HG02943 (cell line): Measurements from ENCODE around the gene DCUN1D1.
A peak's percentile ranks its signal among the peaks of the same experiment; 100 is the strongest.

Experiments
- ATAC-seq: cut with Tn5 transposase; IDR thresholded peaks from one replicate; pipeline ENCODE4 v1.9.1; 2021; ENCODE audit warnings: mild to moderate bottlenecking, low read depth, moderate library complexity; ENCODE audit not compliant: unreplicated experiment

Gene DCUN1D1

GRCh38 chr3:182937293-182938051, 42.9 kb downstream of the DCUN1D1 start:
- peak; percentile 79 for ATAC-seq

DNA sequence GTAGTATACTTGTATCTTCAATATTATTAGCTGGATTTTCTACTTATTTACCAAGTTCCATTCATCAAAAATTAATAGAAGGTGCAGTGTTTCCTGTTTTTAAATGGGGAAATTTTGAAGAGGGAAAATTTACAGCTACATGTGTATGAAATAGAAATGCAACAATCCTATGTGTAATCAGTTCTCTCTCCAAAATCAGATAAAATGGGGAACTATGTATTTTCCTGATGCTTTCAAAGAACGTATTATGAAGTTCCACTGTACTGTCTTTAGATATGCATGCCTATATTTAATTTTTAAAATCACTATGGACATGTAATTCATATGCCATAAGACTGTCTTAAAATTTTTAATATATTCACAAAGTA, 43.4 kb downstream of the DCUN1D1 start:
- no peak for ATAC-seq

DNA sequence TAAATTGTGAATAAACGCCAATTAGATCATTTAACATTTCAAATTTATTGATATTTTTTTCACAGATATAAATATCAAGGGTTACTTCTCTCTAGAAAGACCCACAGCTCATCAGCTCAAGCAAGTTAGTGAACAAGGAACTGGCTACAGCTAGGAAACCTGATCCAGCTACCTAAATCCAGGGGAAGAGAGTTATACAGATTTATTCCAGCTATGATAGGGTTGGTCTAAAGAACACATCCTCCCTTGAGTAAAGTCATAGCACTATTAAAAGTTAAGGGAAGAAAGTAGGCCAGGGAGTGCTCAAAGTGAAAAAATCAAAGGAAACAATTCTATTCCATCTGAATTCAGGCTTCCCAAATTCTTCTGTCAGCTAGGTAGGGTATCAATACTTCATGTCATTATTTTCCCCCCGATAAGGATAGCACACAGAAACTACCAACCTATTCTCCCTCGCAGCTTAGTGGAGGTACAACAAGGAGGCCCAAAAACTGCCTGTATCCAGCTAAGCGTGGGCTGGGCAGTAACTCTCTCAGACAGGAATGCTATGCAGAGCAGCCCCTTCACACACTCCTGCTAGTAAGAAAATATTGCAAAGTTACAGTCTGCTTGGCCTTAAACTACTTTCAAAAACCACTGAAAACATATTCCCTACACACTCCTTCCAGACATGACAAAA, 44.0 kb downstream of the DCUN1D1 start:
- ATAC-seq: no peak

- ATAC-seq: no peak
Measured at GRCh38 chr3:182935803-182936202, 44.5 kb downstream of the DCUN1D1 start.

GRCh38 chr3:182925944-182926337, 54.4 kb downstream of the DCUN1D1 start:
- no peak for ATAC-seq

DNA sequence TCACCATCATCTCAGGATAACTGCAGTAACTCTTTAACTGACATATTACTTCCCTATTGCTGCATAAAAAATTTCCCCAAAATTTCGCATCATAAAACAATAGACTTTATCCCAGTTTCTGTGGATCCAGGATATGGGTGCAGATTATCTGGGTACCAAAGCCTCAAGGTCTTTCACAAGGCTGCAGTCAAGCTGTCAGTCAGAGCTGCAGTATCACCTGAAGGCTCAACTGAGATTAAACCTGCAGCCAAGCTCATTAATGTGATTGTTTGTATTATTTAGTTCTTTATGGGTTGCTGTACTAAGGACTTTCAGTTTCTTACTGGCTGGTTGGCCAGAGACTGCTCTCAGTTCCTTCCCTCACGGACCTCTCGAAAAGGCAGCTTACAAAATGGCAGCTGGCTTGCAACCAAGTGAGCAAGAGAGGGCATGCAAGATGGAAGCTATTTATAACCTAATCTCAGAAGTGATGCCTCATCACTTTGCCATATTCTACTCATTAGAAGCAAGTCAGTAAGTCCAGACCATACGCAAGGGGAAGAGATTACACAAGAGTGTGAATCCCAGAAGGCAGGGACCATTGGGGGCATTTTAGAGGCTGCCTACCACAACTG, 54.9 kb downstream of the DCUN1D1 start:
- ATAC-seq: peak; percentile 97

DNA sequence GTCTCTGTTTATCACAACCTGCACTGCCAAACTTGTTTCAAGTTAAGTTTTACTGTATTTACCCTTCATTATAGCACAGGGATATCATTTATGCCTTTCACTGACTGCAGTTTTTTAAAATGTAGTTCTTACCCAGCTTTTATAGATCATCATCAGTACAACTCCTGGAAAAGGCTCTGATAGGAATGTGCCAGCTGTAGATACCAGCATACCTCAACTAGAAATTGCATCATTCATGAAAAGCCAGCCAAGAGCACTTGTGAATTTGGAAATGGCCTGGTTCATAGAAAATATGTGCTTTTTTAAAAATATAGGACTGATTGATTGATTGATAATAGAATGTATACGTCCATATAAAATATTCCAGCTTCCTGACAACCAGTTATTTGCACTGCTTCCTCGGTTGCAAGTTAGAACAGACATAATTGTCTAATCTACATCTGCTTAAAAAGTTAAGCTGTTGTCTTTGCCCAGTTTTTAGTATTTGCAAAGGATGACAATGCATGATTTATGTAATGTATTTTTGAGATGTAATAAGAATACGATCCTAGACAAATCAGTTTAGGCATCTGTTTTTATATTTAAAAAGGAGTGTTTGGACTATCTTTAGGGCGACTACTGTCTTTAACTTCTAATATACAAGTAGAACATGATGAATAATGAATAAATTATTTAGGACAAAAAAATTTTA, 58.5 kb downstream of the DCUN1D1 start:
- ATAC-seq: no peak

DNA sequence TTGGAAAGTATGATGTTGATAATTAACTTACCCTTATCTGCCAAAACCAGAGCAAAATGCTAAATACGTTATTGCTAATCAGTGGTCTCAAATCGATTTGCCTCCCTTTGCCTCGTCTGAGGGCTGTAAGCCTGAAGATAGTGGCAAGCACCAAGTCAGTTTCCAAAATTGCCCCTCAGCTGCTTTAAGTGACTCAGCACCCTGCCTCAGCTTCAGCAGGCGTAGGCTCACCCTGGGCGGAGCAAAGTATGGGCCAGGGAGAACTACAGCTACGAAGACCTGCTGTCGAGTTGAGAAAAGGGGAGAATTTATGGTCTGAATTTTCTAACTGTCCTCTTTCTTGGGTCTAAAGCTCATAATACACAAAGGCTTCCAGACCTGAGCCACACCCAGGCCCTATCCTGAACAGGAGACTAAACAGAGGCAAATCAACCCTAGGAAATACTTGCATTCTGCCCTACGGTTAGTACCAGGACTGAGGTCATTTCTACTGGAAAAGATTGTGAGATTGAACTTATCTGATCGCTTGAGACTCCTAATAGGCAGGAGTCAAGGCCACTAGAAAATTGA, 59.7 kb downstream of the DCUN1D1 start:
- no peak for ATAC-seq

- ATAC-seq: no peak
Measured at GRCh38 chr3:182919866-182920357, 60.4 kb downstream of the DCUN1D1 start.

GRCh38 chr3:182917134-182917533, 63.2 kb downstream of the DCUN1D1 start:
- no peak for ATAC-seq

DNA sequence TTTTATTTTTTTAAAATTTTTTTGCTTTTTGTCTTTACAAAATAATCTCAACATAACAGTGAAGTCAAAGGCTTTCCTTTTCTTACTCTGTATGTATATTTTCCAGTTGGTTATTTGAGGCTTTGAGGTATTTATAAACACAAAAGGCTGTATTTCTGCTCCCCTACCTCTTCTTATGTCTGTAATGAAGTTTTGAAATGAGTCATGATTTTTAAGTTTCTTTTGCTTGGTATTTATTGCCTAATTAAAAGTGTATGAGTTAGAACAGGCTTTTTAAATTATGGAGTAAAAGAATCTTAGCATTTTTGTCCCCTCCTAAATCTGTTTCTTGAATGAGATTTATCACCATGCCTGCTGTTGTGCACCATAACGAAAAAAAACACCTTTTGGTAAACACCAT, 66.0 kb downstream of the DCUN1D1 start:
- ATAC-seq: no peak

DNA sequence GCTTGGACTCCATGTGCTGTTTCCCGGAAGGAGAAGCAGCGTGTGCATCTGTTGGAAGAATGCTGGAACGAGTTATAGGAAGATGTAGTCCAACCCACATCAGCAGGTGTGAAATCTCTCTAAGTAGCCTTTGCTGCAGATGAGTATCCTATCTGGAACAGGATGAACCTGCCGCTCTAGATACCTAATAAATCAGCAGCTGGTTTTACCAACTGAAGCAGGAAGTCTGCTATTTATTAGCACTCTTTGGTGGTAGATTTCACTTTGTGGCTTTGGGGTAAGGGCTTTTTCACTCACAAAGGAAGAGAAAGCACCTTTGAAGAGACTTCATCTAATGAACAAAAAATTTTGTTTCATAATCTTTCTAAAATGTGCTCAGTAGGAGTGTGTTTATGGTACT, 66.4 kb downstream of the DCUN1D1 start:
- peak; percentile 94 for ATAC-seq

DNA sequence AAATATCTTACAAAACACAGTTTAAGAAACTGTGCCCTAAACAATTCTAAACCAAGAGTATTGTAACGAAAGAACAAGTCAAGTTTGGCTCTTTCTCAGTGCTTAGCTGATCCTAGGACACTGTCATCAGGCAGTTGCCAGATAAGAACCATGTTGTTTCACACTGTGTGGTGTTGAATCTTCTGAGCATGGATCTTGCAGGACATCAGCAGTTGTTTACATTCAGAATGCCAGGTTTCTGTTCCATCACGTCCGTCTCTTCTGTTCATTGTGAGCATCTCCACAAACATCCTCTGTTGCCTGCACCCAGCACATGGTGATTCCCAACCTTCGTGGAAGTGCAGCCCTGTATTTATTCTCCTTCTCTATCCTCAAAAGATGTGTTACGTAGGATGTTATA, 67.9 kb downstream of the DCUN1D1 start:
- no peak for ATAC-seq

DNA sequence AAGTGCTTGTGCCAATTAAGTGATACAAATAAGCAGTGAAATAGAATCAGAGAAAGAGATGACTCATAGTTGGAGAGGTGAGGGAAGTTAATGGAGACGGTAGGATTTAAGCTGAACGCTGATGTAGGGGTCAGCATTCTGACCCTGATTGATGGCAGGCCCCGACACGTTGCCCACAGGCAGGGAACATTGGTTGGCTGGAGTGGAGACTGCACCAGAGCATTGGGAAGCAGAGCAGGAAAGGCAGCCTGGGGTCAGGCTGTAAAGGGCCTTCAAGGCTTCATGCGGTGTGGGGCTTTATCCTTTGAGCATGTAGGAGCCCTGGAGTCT, 68.6 kb downstream of the DCUN1D1 start:
- ATAC-seq: no peak

DNA sequence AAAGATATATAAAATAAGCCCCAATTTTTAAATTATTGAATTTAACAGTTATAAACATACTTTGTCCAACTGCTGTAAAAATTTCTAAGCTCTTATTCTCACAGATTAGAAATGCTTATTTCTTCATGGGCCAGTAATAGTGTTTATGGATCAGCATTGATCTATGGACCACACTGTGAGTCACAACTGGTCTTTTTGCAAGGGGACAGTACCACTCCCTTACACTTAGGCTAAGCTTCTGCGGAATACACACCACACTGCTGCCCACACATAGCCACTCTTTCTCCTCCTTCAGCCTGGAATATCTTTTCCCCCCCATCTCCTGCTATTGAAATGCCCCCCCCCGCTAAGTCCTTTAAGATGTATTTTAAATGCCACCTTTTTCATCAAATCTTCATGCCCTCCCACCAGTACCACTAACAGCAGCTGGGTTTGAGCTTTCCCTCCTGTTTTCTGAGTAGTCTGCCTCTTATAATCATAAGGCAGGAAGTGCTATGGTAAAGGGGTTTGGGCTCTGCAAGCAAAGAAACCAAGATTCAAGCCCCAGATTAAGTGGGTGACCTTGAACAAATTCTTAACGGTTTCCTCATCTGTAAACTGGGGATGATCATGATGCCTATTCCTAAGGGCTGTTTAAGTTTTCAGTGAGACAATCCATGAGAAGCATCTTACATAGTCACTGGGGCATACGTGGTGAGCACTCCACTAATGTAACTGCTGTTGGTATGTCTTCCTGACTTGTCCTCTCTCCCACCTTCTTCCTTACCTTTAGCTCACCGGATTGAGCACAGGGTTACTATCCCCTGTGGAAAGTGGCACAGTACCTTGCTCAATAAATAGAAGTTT, 69.2 kb downstream of the DCUN1D1 start:
- no peak for ATAC-seq

DNA sequence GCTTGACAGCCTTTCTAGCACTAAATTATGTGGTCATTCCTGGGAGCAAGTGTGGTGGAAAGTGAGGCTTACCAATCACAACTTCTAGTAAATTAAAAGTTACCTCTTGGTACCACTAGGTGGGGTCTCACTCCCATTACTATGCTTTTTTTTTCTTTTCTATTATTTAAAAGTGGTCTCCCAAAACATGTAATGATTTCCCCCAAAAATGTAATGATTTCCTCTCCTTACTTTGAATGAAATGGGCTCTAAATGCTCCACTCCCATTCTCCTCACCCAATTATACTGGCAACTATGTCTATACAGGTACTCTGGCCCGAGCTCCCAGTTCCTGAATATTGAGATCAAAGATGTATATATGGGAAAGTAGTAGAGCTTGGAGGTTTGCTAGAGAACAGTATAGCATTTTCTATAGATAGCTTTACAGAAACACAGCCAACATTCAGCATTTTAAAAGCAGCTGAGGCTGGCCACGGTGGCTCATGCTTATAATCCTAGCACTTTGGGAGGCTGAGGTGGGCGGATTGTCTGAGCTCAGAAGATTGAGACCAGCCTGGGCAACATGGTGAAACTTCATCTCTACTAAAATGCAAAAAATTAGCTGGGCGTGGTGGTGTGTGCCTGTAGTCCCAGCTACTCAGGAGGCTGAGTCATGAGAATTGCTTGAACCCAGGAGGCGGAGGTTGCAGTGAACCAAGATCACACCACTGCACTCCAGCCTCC, 70.9 kb downstream of the DCUN1D1 start:
- no peak for ATAC-seq

DNA sequence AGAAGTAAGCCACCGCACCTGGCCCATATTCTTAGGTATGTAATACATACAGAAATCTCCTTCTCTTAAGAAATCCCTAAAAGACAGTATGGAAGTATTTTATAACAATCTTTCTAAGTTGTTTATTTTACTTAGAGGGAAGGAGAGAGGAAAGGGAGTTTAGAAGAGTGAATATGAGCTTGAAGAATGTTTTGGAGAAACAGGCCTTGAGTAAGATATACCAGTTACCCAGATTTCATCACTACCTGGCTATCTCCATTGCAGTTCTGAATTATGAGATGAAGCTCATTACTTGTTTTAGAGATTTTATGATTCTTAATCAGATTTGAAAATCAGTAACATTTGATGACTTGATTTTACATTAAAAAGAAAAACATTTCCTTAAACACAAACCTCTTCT, 71.9 kb downstream of the DCUN1D1 start:
- ATAC-seq: no peak

DNA sequence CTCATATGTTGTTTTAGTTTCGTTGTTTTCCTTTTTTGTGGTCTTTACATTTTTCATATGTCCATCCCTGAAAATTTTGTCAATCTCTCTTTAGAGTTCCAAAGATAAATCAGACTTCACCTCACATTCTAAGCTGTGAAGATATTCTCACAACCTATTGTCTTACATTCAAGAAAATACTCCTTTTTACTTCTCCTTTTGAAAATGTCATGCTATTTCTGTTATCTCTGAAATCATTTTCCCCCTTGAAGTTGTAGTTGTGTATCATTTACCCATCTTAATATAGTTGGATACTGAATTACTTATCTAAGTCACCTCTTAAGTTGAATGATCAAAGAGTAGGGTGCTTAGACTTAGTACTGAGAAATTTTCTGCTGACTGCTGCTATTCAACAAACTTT, 74.3 kb downstream of the DCUN1D1 start:
- ATAC-seq: no peak

- no peak for ATAC-seq
Measured at GRCh38 chr3:182905623-182906022, 74.7 kb downstream of the DCUN1D1 start.
